Measurements from ENCODE around the gene CMIP. TPM values are rescaled to one million over a fixed set of nuclear protein-coding genes. Genes with fewer than 3 reads are reported as not detected.

Gene CMIP
- total and polyA plus RNA-seq, 10 of the 15 experiments (the other 5 are each of a cell fraction or from before 2014, with no cell fraction given) = 1.2 to 43.2 (median 4.4) TPM

GRCh38 chr16:81716478-81717225 is 272.0 kb downstream of the CMIP start (continued):
- no peak for TF ChIP-seq E2F8 (IDR thresholded peaks at IDR 0.05; ENCODE audit: low read depth, partially characterized antibody)
- TF ChIP-seq MTA3 (IDR thresholded peaks at IDR 0.05; ENCODE audit: borderline replicate concordance, low read length) = no peak
- TF ChIP-seq SP1 (IDR thresholded peaks at IDR 0.05; ENCODE audit: low read depth, low read length) = peak; percentile 50
- no peak for TF ChIP-seq JUNB (IDR thresholded peaks at IDR 0.05)
- no peak for TF ChIP-seq RCOR1 (conservative IDR thresholded peaks at IDR 0.05; ENCODE audit: low read depth, low read length)
- TF ChIP-seq POU2F2 (IDR thresholded peaks at IDR 0.05; ENCODE audit: borderline replicate concordance, low read depth, low read length) = peak; percentile 40; the same call in 1 of the 3 replicates
- TF ChIP-seq USF1 (IDR thresholded peaks at IDR 0.05; ENCODE audit: borderline replicate concordance, extremely low read length, insufficient read depth, low read depth, low read length) = no peak
- TF ChIP-seq IRF4 (IDR thresholded peaks at IDR 0.05; ENCODE audit: low read depth, low read length) = 0 out of 2 replicates have a peak, but pooled peaks have one; percentile 30
- TF ChIP-seq BCL11A (IDR thresholded peaks at IDR 0.05; ENCODE audit: low read depth, low read length) = peak; percentile 34; the same call in 1 of the 2 replicates
- peak; percentile 80 for TF ChIP-seq MTA2 (IDR thresholded peaks at IDR 0.05; ENCODE audit: low read depth)
- TF ChIP-seq EP300 (IDR thresholded peaks at IDR 0.05; ENCODE audit: borderline replicate concordance in 1 of 2, control insufficient read depth in 1 of 2, low read depth in 2 of 2, low read length in 2 of 2) = peak in 1 of 2 experiments; percentile 79; a peak in 2 of 4 replicates
- TF ChIP-seq WRNIP1 (IDR thresholded peaks at IDR 0.05; ENCODE audit: borderline replicate concordance, low read depth, low read length) = no peak
- TF ChIP-seq CTCF (IDR thresholded peaks at IDR 0.05 in 2 of 3, conservative IDR thresholded peaks at IDR 0.05 in 1 of 3; ENCODE audit: control insufficient read depth in 2 of 3, extremely low read depth in 1 of 3, insufficient read depth in 1 of 3, low read depth in 3 of 3, low read length in 3 of 3) = no peak
- 0 out of 2 replicates have a peak, but pooled peaks have one; percentile 7 for TF ChIP-seq NFIC (IDR thresholded peaks at IDR 0.05; ENCODE audit: low read depth, low read length)
- peak; percentile 100 for TF ChIP-seq MLLT1 (IDR thresholded peaks at IDR 0.05)
- no peak for TF ChIP-seq SKIL (IDR thresholded peaks at IDR 0.05; ENCODE audit: low read depth, poor library complexity, severe bottlenecking)
- TF ChIP-seq RB1 (IDR thresholded peaks at IDR 0.05; ENCODE audit: borderline replicate concordance) = no peak; the same call in 1 of the 2 replicates
- TF ChIP-seq IKZF1 (conservative IDR thresholded peaks at IDR 0.05) = 0 out of 2 replicates have a peak, but pooled peaks have one; percentile 9
- no peak for TF ChIP-seq TCF7 (IDR thresholded peaks at IDR 0.05; ENCODE audit: borderline replicate concordance)
- no peak for TF ChIP-seq TAF1 (IDR thresholded peaks at IDR 0.05; ENCODE audit: borderline replicate concordance, low read depth, low read length)

All from GM12878 (cell line).